Esophagus muscularis mucosa (tissue), 4 donors: Measurements from ENCODE around the gene TMEM242. TPM values are rescaled to one million over a fixed set of nuclear protein-coding genes. Genes with fewer than 3 reads are reported as not detected.

Experiments used
- DNase-seq: peaks from one replicate; pipeline ENCODE4 v3.0.0-alpha.2; 2017; ENCODE audit errors: extremely low spot score
- H3K27ac ChIP-seq, 4 donors: fragments of 200-600 bp; sonication (generic); replicated peaks in 1 of 4; 1 replicate in 3 of 4; 2 replicates in 1 of 4; pipeline ENCODE4 v1.5.1; 2016 to 2019; ENCODE audit warnings: mild to moderate bottlenecking in 1 of 4
- H3K27me3 ChIP-seq, 4 donors: fragments of 200-600 bp; sonication (generic); one replicate each; pipeline versions ENCODE4 v1.5.1 to v1.6.0; 2016 to 2019
- H3K36me3 ChIP-seq, 4 donors: fragments of 200-600 bp; sonication (generic); one replicate each; pipeline ENCODE4 v1.5.1; 2016 to 2019
- H3K4me1 ChIP-seq, 4 donors: fragments of 200-600 bp; sonication (generic); one replicate each; pipeline ENCODE4 v1.5.1; 2016 to 2019
- H3K4me3 ChIP-seq, 4 donors: fragments of 200-600 bp; sonication (generic); 1 replicate in 2 of 4; 2 replicates in 2 of 4; pipeline ENCODE4 v1.5.1; 2016 to 2019; ENCODE audit warnings: mild to moderate bottlenecking in 4 of 4, moderate library complexity in 1 of 4
- H3K9me3 ChIP-seq, 4 donors: fragments of 200-600 bp; sonication (generic); 1 replicate in 3 of 4; 2 replicates in 1 of 4; pipeline ENCODE4 v1.5.1; 2016 to 2019
- EP300 ChIP-seq: sonication (generic); formaldehyde crosslinking; IDR thresholded peaks from one replicate; pipeline ENCODE4 v1.6.1; 2017; ENCODE audit warnings: antibody characterized with exemption
- POLR2A ChIP-seq: fragments of 450-650 bp; IDR thresholded peaks from one replicate; pipeline ENCODE4 v1.6.1; 2017; ENCODE audit warnings: antibody characterized with exemption, moderate library complexity, mild to moderate bottlenecking, low read depth
- POLR2AphosphoS5 ChIP-seq, 2 donors: sonication (generic); formaldehyde crosslinking; IDR thresholded peaks; one replicate each; pipeline ENCODE4 v1.6.1; 2017; ENCODE audit warnings: antibody characterized with exemption in 2 of 2
- WGBS: methylation state at CpG from one replicate; pipeline ENCODE4 v1.1.5; 2018; 5-methylcytosine and 5-hydroxymethylcytosine counted together
- intact Hi-C: fragments of 100-400 bp; cut with DNase I; formaldehyde crosslinking; loops from one replicate; pipeline ENCODE4 v1.15.1; 2023
- total RNA-seq, 4 donors: library from RNA; depleted of rRNA; stranded (reverse); fragments of >200 nt; gene quantifications; one replicate each; pipeline versions ENCODE4 v1.1.0 to v1.2.1, GENCODE V29; 2016
- TF ChIP-seq, protein P1 (sequence below), 3 experiments: fragments of 200-600 bp in 2 of 3; fragments of 450-650 bp in 1 of 3; sonication (generic) in 2 of 3; IDR thresholded peaks; one replicate each; pipeline ENCODE4 v1.5.1; 2017 to 2019; ENCODE audit warnings: antibody characterized with exemption in 3 of 3, mild to moderate bottlenecking in 2 of 3, moderate library complexity in 1 of 3

Gene TMEM242
- total RNA-seq, 4 donors from 2014 or later, result 6.1 to 10.1 (median 8.0) TPM

DNA sequence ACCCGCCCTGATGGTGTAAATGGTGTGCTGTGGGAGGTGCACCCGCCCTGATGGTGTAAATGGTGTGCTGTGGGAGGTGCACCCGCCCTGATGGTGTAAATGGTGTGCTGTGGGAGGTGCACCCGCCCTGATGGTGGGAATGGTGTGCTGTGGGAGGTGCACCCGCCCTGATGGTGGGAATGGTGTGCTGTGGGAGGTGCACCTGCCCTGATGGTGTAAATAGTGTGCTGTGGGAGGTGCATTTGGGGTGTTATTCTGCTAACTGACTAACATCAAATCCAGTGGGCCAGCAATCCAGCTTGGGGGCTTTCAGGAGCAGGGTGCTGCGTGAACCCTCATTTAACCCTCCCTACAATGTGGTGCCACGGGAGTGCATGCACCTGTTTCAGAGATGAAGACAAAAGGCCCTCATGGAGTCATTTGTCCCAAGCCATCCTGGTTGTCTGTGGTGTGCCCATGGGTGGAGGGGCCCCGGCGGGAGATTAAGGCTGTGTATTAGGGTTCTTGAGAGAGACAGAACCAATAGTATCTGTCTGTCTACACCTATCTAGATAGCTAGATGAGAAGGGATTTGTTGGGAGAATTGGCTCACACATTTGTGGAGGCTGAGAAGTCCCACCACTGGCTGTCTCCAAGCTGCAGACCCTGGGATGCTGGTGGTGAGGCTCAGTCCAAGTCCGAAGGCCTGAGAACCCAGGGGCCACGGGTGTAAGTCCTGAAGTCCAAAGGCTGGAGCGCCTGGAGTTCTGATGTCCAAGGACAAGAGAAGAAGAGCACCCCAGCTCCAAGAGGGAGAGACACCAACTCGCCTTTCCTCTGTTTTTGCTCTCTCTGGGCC lies 39.2 kb downstream of the TMEM242 start:
- no peak for DNase-seq
- 91% methylated on average over 7 of the region's 13 CpGs for WGBS
- Histone ChIP-seq H3K4me1 (no peaks in the 10 kb centered on the region), H3K36me3 (peaks cover 0 to 17% (median 8%) of the 10 kb centered on the region in 4 donors), H3K27me3 (no peaks in the 10 kb centered on the region), H3K27ac (no peak overlapping the region), H3K4me3 (no peak overlapping the region), H3K9me3 (no peaks in the 10 kb centered on the region)
- TF ChIP-seq, protein P1, sequence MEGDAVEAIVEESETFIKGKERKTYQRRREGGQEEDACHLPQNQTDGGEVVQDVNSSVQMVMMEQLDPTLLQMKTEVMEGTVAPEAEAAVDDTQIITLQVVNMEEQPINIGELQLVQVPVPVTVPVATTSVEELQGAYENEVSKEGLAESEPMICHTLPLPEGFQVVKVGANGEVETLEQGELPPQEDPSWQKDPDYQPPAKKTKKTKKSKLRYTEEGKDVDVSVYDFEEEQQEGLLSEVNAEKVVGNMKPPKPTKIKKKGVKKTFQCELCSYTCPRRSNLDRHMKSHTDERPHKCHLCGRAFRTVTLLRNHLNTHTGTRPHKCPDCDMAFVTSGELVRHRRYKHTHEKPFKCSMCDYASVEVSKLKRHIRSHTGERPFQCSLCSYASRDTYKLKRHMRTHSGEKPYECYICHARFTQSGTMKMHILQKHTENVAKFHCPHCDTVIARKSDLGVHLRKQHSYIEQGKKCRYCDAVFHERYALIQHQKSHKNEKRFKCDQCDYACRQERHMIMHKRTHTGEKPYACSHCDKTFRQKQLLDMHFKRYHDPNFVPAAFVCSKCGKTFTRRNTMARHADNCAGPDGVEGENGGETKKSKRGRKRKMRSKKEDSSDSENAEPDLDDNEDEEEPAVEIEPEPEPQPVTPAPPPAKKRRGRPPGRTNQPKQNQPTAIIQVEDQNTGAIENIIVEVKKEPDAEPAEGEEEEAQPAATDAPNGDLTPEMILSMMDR (IDR thresholded peaks at IDR 0.05), result no peak
- intact Hi-C loops, result no loop called here

DNA sequence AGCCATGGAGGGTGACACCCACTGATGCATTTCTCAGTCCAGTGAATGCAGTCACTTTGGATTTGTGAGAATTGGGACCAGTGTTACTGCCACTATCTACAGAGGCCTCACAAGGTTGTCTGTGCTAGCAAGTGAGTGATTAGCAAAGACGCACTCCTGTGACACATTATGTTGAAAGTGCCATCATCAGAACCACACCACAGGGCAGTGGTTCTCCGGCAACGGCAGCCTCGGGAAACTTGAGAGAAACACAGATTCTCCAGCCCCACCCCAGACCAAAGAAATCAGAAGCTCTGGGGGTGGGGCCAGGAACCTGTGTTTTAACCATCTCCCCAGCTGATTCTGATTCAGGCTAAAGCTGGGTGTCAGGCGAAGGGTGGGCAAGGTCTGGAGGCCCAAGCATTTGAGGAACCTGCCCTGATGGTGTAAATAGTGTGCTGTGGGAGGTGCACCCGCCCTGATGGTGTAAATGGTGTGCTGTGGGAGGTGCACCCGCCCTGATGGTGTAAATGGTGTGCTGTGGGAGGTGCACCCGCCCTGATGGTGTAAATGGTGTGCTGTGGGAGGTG lies 39.9 kb downstream of the TMEM242 start:
- H3K9me3 ChIP-seq, result no peaks in the 10 kb centered on the region
- TF ChIP-seq, protein P1 (IDR thresholded peaks at IDR 0.05), result no peak
- no peak for TF ChIP-seq POLR2A
- no peak for TF ChIP-seq POLR2AphosphoS5 (IDR thresholded peaks at IDR 0.05)
- TF ChIP-seq EP300, result no peak
- no peak overlapping the region for H3K4me3 ChIP-seq
- no peak for DNase-seq
- intact Hi-C loops, result no loop called here
- 69% methylated on average over 7 of the region's 8 CpGs for WGBS
- H3K4me1 ChIP-seq, result no peaks in the 10 kb centered on the region
- H3K27ac ChIP-seq, result no peak overlapping the region
- no peaks in the 10 kb centered on the region for H3K27me3 ChIP-seq
- peaks cover 0 to 12% (median 5%) of the 10 kb centered on the region in 4 donors for H3K36me3 ChIP-seq

DNA sequence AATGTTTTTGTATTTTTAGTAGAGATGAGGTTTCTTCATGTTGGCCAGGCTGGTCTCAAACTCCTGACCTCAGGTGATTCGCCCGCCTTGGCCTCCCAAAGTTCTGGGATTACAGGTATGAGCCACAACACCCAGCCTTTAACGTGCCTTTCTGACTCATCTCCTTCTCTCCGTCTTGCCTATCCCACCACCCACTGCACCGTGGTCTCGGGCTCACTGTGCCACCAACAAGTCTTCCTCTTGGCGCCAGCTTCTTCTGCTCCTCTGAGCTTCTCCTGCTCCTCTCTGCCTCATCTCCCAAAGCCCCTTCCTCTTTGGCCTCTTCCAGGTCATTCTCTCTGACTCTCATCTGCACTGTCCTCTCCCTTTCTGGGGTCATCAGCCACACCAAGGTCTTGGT lies 41.0 kb downstream of the TMEM242 start:
- intact Hi-C loops, result no loop called here
- 95% methylated on average over 7 of the region's 7 CpGs for WGBS
- TF ChIP-seq, protein P1 (IDR thresholded peaks at IDR 0.05), result no peak

DNA sequence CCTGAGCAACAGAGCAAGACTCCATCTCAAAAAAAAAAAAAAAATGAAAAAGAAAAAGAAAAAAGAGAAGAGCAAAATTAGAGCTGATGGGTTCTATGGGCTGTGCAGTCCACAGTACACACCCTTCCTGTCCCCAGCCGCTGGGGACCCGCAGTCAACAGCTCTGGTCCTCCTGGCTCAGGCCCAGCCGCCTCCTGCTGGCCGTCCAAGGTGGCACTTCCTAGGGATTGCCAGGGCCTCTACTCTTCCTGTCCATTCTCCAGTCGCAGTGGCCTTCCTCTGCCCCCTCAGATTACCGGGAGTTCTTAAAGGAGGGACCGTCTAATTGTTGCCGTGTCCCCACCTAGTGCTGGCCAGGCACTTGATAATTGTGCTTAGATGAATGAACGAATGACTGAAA lies 41.7 kb downstream of the TMEM242 start:
- no peaks in the 10 kb centered on the region for H3K36me3 ChIP-seq
- H3K9me3 ChIP-seq, result no peaks in the 10 kb centered on the region
- H3K27me3 ChIP-seq, result no peaks in the 10 kb centered on the region
- TF ChIP-seq EP300, result no peak
- TF ChIP-seq, protein P1 (IDR thresholded peaks at IDR 0.05), result peak in 2 of 3 experiments; percentile 15 to 37
- H3K4me3 ChIP-seq, result no peak overlapping the region
- no peaks in the 10 kb centered on the region for H3K4me1 ChIP-seq
- H3K27ac ChIP-seq, result no peak overlapping the region
- WGBS, result 74% methylated on average over 7 of the region's 9 CpGs
- DNase-seq, result no peak
- intact Hi-C loops, result no loop called here

More for the DNA sequence above, 41.0 kb downstream of the TMEM242 start:
- Histone ChIP-seq H3K4me3 (no peak overlapping the region), H3K4me1 (no peaks in the 10 kb centered on the region), H3K36me3 (peaks cover 0 to 4% (median 0%) of the 10 kb centered on the region in 4 donors), H3K27ac (no peak overlapping the region), H3K9me3 (no peaks in the 10 kb centered on the region), H3K27me3 (no peaks in the 10 kb centered on the region)
- DNase-seq, result no peak

DNA sequence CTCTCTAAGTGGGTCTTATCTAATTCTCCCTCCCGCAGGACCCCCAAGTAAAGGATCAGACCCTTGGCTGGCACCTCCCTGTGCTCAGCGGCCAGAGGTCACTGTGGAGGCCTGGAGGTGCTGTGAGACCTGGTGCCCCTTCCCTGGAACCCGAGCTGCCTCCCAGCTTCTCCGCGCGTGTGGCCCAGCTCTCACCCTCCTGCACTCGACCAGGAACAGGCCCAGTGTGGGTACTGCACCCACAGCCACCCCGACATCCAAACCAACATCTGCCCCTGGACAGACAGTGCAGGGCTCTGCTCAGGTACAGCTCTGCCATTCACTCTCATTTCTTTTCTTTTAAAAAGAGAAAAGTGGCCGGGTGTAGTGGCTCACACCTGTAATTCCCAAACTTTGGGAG lies 42.4 kb downstream of the TMEM242 start:
- Histone ChIP-seq H3K9me3 (no peaks in the 10 kb centered on the region), H3K4me1 (no peaks in the 10 kb centered on the region), H3K4me3 (no peak overlapping the region), H3K27me3 (no peaks in the 10 kb centered on the region), H3K27ac (no peak overlapping the region), H3K36me3 (no peaks in the 10 kb centered on the region)
- no peak for DNase-seq
- intact Hi-C loops, result no loop called here
- WGBS, result 75% methylated on average over 9 of the region's 9 CpGs
- TF ChIP-seq, protein P1 (IDR thresholded peaks at IDR 0.05), result no peak
- TF ChIP-seq POLR2A, result no peak
- no peak for TF ChIP-seq EP300
- no peak for TF ChIP-seq POLR2AphosphoS5 (IDR thresholded peaks at IDR 0.05)
